Activated effector memory CD4-positive, alpha-beta T cell treated with Interleukin-2 at 50 U/mL for 16 hours (primary cell): ENCODE results near the gene NPR3.

Experiments
- DNase-seq: peaks from one replicate; pipeline ENCODE4 v3.0.0-alpha.2; 2020

Gene NPR3

DNA sequence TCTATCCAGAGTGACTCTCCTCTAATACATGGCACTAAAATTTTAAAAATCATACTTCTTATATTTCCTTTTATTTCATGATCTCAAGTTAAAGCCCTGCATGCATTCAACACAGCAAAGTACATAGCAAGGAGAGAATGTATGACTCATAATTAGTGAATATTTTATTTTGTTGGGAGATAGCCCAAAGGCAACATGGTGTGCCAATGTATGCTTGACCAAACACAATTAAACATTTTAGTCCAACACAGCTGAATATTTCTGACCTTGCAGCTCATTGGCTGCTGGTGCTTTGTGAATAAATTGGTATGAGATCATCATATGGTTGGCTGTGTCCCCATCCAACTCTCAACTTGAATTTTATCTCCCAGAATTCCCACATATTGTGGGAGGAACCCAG is 103.5 kb downstream of the NPR3 start:
- DNase-seq = no peak

DNA sequence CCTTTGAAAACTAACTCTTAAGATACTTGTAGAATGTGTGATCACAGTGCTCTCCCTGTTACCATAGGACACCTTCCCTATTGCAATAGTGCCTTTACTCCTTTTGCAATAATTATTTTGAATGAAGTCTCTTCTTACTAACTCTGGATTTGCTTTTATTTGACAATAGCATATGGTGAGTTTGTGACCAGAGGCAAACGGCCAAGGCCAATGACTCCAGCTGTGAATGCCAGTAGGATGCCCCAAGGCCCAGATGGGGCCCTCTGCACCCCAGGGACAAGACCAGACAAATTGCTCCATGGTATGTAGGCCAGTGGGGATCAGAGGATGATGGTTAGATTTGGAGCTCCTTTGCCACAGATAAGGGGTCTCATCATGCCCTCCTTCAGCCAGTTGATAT is 116.9 kb downstream of the NPR3 start:
- no peak for DNase-seq

DNA sequence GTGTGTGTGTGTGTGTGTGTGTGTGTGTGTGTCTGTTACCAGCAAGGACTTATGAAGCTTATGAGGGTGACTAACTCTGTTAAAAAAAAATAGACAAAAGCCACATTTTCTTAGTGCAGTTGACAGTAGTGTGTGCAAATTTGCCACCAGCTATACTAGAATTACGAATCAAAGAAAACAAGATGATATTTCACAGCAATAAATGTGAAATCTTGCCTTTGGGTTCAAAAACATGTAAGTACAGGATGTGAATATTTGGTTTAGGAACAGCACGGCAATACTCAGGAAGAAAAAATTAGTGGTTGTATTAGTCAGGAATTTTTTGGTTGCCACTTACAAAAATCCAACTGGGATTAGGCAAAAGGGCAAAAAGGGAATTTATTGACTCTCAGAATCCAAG is 117.4 kb downstream of the NPR3 start:
- no peak for DNase-seq

DNA sequence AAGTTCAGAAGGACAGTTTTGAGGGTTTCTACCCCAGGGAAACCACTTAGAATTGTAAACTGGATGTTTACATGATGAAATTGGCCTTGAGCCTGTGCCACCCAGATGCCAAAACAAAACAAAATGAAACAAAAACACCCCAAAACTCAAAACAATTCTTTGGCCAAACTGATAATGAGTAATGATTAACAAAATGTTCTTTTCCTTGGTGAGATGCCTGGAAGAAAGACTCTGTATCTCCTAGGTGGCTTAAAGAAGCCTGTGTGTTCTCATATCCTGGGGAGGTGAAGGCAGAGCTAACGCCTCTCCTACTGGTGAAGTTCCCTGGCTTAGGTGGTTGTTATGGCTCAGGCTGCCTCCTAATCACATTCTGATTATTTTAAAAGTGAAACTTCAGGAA is 120.5 kb downstream of the NPR3 start:
- DNase-seq = no peak

DNA sequence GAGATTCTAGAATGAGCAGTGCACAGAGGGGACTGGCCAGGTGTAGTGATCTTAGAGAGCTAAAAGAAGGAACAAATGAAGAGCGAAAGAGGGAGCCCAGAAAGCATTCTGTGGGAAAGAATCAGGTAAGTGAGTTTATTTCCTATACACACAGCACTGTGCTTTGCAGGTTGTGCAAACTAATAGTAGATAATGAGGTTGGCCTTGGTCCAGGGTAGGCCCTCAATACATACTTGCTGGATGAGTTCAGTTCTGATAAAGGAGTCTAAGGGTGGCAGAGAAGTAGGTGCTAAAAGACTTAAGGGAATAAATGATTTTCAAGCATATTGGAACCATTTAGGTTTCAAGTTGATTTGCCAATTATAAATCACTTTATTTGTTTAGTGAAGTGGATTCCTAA is 122.0 kb downstream of the NPR3 start:
- no peak for DNase-seq

DNA sequence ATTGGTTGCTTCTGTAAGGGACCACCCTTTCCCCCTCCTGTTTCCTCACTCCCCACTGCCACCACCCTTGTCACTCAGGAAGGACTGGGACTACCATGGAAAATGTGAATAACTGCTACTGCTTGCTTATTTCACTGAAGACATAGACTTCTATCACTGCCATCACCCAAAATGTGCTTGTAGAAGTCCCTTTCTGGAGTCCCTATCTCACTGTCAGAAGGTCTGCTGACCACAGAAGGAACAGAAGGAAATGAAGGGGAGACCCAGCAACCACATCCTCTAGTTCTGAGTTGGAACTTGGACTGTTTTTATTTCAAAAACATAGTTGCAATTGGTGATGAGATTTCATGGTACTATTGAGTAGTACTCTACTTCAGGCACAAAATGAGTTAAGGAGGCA is 122.5 kb downstream of the NPR3 start:
- DNase-seq = no peak

DNA sequence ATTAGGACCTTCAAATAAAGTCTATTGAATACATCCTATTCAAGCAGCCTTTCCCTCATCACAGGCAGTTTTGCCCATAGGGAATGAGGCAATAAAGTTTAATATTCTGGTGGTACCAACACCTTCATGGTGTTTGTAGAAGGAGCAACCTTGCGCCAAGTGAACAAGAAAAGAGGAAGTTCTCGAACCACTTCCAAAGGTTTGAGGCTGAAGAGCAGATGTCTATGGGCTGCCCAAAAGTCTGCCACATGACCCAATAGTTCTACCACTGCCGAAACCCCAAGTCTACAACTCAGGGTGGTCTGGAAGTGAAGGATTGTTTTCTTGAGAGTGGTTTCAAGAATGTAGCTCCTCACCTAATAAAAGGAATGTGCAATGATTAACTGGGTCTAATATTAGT is 123.1 kb downstream of the NPR3 start:
- no peak for DNase-seq

DNA sequence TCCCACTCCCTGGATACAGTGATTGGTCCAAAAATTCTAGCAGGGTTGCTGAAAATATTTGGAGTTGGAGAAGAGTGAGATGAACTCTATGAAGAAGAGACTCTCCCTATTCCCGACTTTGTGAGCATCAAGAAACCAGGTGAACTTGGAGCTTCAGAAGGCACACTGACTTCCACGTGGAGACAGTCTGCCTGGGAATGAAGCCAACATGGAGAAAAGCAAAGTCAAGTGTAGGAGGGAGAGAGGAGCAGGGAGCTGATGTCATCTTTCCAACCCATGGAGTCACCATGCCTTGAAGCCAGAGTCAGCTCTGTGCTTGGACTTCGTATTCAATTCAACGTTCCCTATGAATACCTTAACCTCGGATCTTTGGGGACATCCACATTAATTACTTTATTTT is 125.1 kb downstream of the NPR3 start:
- DNase-seq = no peak

DNA sequence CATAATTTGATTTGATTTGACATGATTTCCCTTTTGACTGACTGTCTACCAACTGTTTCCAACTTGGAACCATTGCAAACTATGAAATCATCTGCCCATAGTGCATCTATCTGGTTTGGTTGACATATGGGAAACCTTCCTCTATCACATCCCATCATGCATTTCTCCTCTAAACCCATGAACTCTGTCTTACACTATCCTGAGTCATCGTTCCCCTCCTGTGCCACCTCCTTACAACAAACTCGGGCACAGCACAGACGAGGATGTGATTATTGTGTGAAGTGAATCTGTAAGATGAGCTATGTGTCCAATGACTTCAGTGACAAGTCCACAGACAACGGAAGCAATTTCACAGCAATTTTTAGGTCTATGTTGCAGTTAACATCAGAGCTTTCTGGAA is 126.1 kb downstream of the NPR3 start:
- no peak for DNase-seq

DNA sequence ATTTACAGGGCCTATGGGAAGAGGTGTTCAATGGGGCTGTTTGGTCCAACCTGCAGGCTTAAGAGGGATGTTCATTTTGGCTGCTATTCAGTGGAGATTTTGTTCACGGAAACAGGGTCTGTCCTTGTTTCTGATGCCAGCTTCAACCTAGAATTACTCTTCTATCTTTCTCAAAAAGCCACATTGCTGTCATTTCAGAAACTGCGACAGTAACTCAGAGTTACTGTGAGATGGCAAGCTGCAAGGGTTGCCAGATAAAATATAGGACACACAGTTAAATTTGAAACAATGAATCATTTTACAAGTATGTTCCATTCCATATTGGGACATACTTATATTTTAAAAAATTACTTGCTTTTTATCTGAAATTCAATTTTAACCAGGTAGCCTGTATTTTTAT is 128.0 kb downstream of the NPR3 start:
- no peak for DNase-seq

DNA sequence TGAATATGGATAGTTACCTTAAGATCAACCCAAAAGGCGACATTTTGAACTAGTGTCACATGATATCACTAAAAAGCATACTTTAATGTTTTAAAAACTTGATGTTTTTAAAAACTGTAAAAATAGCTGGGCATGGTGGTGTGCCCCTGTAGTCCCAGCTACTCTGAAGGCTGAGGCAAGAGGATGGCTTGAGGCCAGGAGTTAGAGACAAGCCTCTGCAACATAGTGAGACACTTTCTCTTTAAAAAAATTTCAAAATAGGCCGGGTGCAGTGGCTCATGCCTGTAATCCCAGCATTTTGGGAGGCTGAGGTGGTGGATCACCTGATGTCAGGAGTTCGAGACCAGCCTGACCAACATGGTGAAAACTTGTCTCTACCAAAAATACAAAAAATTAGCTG is 129.5 kb downstream of the NPR3 start:
- DNase-seq = no peak
